ENCODE data around the gene CREB5. TPM values are rescaled to one million over a fixed set of nuclear protein-coding genes. Genes with fewer than 3 reads are reported as not detected.

CREB5 gene
- total and polyA plus RNA-seq, 2 donors (not counting 3 experiments of a cell fraction or from before 2014, with no cell fraction given) = 19.6 to 28.4 TPM

DNA sequence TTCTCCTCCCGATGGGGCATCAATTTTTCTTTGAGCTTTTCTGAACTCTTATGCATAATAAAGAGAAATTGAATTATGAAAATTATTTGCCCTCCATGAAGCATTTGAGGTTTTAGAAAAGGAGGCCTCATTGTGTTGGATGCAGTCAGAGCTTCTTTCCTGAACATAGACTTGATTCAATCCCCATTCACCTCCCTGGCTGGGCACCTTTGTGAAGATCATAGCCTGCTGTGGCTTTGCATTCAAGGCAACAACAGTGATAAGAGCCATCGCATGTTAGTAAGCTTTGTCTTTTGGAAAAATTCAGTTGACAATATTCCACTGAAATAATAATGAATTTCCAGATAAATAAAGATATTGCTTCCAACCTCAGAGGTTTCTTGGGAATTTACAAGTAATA, 458.8 kb downstream of the CREB5 start:
- DNase-seq (ENCODE audit: low read depth, low spot score) = no peak
- dilution Hi-C loops (cut with MboI; ENCODE audit: extremely low pct_ligation_motif_present, low sequenced_read_pairs) (no loop called here), intact Hi-C loops (cut with micrococcal nuclease) (no loop called here)
- H3K27me3 ChIP-seq (ENCODE audit: control insufficient read depth in 2 of 2, insufficient read depth in 2 of 2, low read length in 2 of 2) = peaks cover 0 to 2% of the 10 kb centered on the region in 2 experiments
- H2AFZ ChIP-seq (ENCODE audit: low read depth, low read length) = no peak overlapping the region
- no peak for TF ChIP-seq JUN (IDR thresholded peaks at IDR 0.05; ENCODE audit: borderline replicate concordance, insufficient read depth, insufficient read length, low read depth)
- TF ChIP-seq MYC (IDR thresholded peaks at IDR 0.05; ENCODE audit: low read depth, low read length) = no peak
- no peak for TF ChIP-seq FOS (IDR thresholded peaks at IDR 0.05; ENCODE audit: borderline replicate concordance, insufficient read depth, low read length)
- no peak for TF ChIP-seq POLR2A (IDR thresholded peaks at IDR 0.05; ENCODE audit: low read depth, low read length)
- TF ChIP-seq POLR2AphosphoS5 (IDR thresholded peaks at IDR 0.05; ENCODE audit: insufficient read depth, low read depth, low read length) = no peak
- TF ChIP-seq, protein P1, sequence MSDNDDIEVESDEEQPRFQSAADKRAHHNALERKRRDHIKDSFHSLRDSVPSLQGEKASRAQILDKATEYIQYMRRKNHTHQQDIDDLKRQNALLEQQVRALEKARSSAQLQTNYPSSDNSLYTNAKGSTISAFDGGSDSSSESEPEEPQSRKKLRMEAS (IDR thresholded peaks at IDR 0.05; ENCODE audit: insufficient read depth, insufficient read length) = no peak
- TF ChIP-seq GATA2 (IDR thresholded peaks at IDR 0.05; ENCODE audit: insufficient read depth, insufficient read length, low read depth, low read length) = no peak
- TF ChIP-seq, protein P2, sequence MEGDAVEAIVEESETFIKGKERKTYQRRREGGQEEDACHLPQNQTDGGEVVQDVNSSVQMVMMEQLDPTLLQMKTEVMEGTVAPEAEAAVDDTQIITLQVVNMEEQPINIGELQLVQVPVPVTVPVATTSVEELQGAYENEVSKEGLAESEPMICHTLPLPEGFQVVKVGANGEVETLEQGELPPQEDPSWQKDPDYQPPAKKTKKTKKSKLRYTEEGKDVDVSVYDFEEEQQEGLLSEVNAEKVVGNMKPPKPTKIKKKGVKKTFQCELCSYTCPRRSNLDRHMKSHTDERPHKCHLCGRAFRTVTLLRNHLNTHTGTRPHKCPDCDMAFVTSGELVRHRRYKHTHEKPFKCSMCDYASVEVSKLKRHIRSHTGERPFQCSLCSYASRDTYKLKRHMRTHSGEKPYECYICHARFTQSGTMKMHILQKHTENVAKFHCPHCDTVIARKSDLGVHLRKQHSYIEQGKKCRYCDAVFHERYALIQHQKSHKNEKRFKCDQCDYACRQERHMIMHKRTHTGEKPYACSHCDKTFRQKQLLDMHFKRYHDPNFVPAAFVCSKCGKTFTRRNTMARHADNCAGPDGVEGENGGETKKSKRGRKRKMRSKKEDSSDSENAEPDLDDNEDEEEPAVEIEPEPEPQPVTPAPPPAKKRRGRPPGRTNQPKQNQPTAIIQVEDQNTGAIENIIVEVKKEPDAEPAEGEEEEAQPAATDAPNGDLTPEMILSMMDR (IDR thresholded peaks at IDR 0.05; ENCODE audit: extremely low read depth in 1 of 2, insufficient read depth in 1 of 2, low read depth in 1 of 2, low read length in 2 of 2) = no peak
- no peak for TF ChIP-seq EZH2 (IDR thresholded peaks at IDR 0.05; ENCODE audit: borderline replicate concordance, low read depth, low read length, severe bottlenecking)
- no peaks in the 10 kb centered on the region for H3K79me2 ChIP-seq (ENCODE audit: control insufficient read depth, insufficient read depth, low read length)
- no peak for FAIRE-seq
- no peak overlapping the region for H3K4me2 ChIP-seq (ENCODE audit: insufficient read depth, low read length)
- no peaks in the 10 kb centered on the region for H4K20me1 ChIP-seq (replicated peaks; ENCODE audit: control insufficient read depth, extremely low read depth, insufficient read depth, low read length)
- no peak overlapping the region for H3K4me3 ChIP-seq (replicated peaks in 1 of 3; ENCODE audit: insufficient read depth in 1 of 3, low read depth in 1 of 3, low read length in 3 of 3)
- no TSS peak for BruUV-seq (replicated peaks)
- H3K9me1 ChIP-seq (replicated peaks; ENCODE audit: control insufficient read depth, extremely low read depth, insufficient read depth, low read length) = no peaks in the 10 kb centered on the region
- ChIA-PET POLR2A (no interaction called here), CTCF (interaction anchor here (1.1 to 2.3 kb wide), 3 partner anchors 8 to 51 kb away, joined by 3 to 10 read pairs (median 3); no protein-coding TSS in a partner anchor)
- H3K27ac ChIP-seq (ENCODE audit: insufficient read depth, low read depth, low read length) = no peak overlapping the region
- no peak overlapping the region for H3K9ac ChIP-seq (replicated peaks; ENCODE audit: extremely low read depth, insufficient read depth, low read length)
- no peaks in the 10 kb centered on the region for H3K36me3 ChIP-seq (ENCODE audit: control insufficient read depth in 2 of 2, extremely low read depth in 1 of 2, insufficient read depth in 2 of 2, low read length in 2 of 2)
- H3K4me1 ChIP-seq (ENCODE audit: control insufficient read depth, extremely low read depth, insufficient read depth, low read length) = peaks cover 8% of the 10 kb centered on the region
- no peaks in the 10 kb centered on the region for H3K9me3 ChIP-seq (replicated peaks; ENCODE audit: control insufficient read depth, insufficient read depth, low read length)

All from endothelial cell of umbilical vein (primary cell).